Body of pancreas (tissue), 4 donors: Measurements from ENCODE around the gene UBASH3A.

Experiments used
- CTCF ChIP-seq, 7 experiments: fragments of 450-650 bp in 4 of 7; fragments of 200-600 bp in 3 of 7; sonication (generic) in 3 of 7; IDR thresholded peaks; one replicate each; pipeline ENCODE4 v1.5.1; 2016 to 2019; ENCODE audit warnings: antibody characterized with exemption in 7 of 7
- POLR2A ChIP-seq, 3 donors: fragments of 450-650 bp; IDR thresholded peaks; one replicate each; pipeline ENCODE4 v1.6.1; 2016; ENCODE audit warnings: antibody characterized with exemption in 3 of 3, mild to moderate bottlenecking in 2 of 3

- TF ChIP-seq CTCF (IDR thresholded peaks at IDR 0.05) (no peak), POLR2A (IDR thresholded peaks at IDR 0.05) (no peak)
Observed at GRCh38 chr21:42453224-42453985, 49.7 kb downstream of the UBASH3A start.
